Nephron progenitor cell (in vitro differentiated cells): ENCODE measurements around the gene CARMIL3.
A peak's percentile ranks its signal among the peaks of the same experiment; 100 is the strongest.
"Not testable (repeated sequence)": the region's sequence is repeated elsewhere in the genome, so short reads cannot be mapped to it uniquely, and the experiment has no call there.

Source experiments
- DNase-seq: peaks from one replicate; pipeline ENCODE4 v3.0.0; 2021
- H3K27ac Mint-ChIP-seq: 2 replicates; pipeline ENCODE4 v1.8.0; 2021; ENCODE audit warnings: mild to moderate bottlenecking, moderate library complexity, mixed read lengths
- H3K27me3 Mint-ChIP-seq: 2 replicates; pipeline ENCODE4 v1.8.0; 2021; ENCODE audit warnings: mild to moderate bottlenecking, low read depth, mixed read lengths; ENCODE audit not compliant: poor library complexity
- H3K36me3 Mint-ChIP-seq: 2 replicates; pipeline ENCODE4 v1.8.0; 2021; ENCODE audit warnings: low read depth, mixed read lengths
- H3K4me1 Mint-ChIP-seq: 2 replicates; pipeline ENCODE4 v1.8.0; 2021; ENCODE audit warnings: mixed read lengths
- H3K4me3 Mint-ChIP-seq: 2 replicates; pipeline ENCODE4 v1.8.0; 2021; ENCODE audit warnings: mild to moderate bottlenecking, moderate library complexity, mixed read lengths
- H3K9me3 Mint-ChIP-seq: 2 replicates; pipeline ENCODE4 v1.8.0; 2021; ENCODE audit warnings: mild to moderate bottlenecking, moderate library complexity, mixed read lengths
- CTCF ChIP-seq: fragments of 200-600 bp; sonication (generic); IDR thresholded peaks from 2 replicates; pipeline ENCODE4 v1.5.0; 2021; ENCODE audit warnings: antibody characterized with exemption

CARMIL3 gene

DNA sequence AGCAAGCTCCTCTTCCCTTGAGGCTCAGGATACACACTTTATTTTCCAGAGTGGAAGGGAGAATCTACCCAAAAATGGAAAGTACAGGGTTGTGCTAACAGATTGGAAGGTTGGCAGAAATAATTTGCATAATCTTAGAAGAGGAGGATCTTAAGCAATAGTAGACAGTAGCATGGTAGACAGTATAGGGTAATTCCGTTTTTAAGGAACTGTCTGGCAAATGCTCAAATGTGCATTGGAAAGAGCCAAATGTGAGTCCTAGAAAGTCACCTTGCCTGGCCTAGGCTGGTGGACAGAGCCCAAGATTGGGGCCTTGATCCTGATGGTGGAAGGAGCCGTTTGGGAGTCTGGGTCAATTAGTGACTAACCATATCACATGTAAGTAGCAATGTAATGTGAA lies 13.1 kb upstream of the CARMIL3 start:
- no peak for DNase-seq
- H3K4me1 Mint-ChIP-seq, result peaks cover 8% of the 10 kb centered on the region
- TF ChIP-seq CTCF, result no peak
- H3K4me3 Mint-ChIP-seq, result no peak overlapping the region
- H3K27me3 Mint-ChIP-seq, result peaks cover 18% of the 10 kb centered on the region
- no peak overlapping the region for H3K27ac Mint-ChIP-seq
- peaks cover 4% of the 10 kb centered on the region for H3K9me3 Mint-ChIP-seq
- H3K36me3 Mint-ChIP-seq, result no peaks in the 10 kb centered on the region

GRCh38 chr14:24040692-24041091 lies 11.1 kb upstream of the CARMIL3 start:
- Mint-ChIP-seq H3K9me3 (no peaks in the 10 kb centered on the region), H3K27me3 (peaks cover 21% of the 10 kb centered on the region), H3K27ac (no peak overlapping the region), H3K36me3 (no peaks in the 10 kb centered on the region), H3K4me3 (no peak overlapping the region), H3K4me1 (peaks cover 8% of the 10 kb centered on the region)
- no peak for DNase-seq
- TF ChIP-seq CTCF, result no peak

DNA sequence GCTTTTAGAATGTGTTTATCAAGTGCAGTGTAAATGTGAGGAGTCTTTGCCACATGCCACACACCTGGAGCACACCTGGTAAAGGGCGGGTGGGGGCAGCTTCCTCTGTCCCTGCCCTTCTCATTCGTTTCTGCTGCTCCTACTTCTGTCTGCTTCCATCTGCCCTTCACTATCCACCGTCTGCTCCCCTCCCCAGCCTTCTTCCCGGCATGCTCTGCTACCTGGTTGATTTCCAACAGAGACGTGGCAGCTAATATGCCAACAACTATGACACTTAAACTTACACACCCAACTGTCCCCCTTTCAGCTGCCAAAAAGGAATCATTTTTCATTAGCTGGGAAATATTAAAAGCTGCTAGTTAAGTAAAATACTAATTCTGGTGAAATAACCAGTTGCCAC lies 9.1 kb upstream of the CARMIL3 start:
- no peak for DNase-seq
- no peaks in the 10 kb centered on the region for H3K4me1 Mint-ChIP-seq
- H3K9me3 Mint-ChIP-seq, result no peaks in the 10 kb centered on the region
- H3K36me3 Mint-ChIP-seq, result no peaks in the 10 kb centered on the region
- TF ChIP-seq CTCF, result no peak
- H3K4me3 Mint-ChIP-seq, result no peak overlapping the region
- no peak overlapping the region for H3K27ac Mint-ChIP-seq
- peaks cover 28% of the 10 kb centered on the region for H3K27me3 Mint-ChIP-seq

GRCh38 chr14:24049002-24049401 lies 2.8 kb upstream of the CARMIL3 start:
- DNase-seq, H3K4me3 Mint-ChIP-seq, H3K9me3 Mint-ChIP-seq, H3K36me3 Mint-ChIP-seq, H3K27ac Mint-ChIP-seq: not testable (repeated sequence)
- H3K4me1 Mint-ChIP-seq, result peaks cover 16% of the 10 kb centered on the region
- peaks cover 60% of the 10 kb centered on the region for H3K27me3 Mint-ChIP-seq

DNA sequence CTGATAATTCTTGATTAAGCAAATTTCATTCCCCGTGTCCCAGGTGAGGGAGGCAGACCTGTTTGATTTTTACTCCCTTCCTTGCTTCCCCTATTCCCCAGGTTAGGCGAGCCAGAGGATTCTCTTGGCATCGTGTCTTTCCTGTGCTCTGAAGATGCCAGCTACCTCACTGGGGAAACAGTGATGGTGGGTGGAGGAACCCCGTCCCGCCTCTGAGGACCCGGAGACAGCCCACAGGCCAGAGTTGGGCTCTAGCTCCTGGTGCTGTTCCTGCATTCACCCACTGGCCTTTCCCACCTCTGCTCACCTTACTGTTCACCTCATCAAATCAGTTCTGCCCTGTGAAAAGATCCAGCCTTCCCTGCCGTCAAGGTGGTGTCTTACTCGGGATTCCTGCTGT lies 1.1 kb upstream of the CARMIL3 start:
- H3K4me3 Mint-ChIP-seq, result peak overlapping the region; percentile 83
- not testable (repeated sequence) for H3K36me3 Mint-ChIP-seq, H3K9me3 Mint-ChIP-seq, H3K27ac Mint-ChIP-seq, DNase-seq
- peaks cover 66% of the 10 kb centered on the region for H3K27me3 Mint-ChIP-seq
- peaks cover 16% of the 10 kb centered on the region for H3K4me1 Mint-ChIP-seq

GRCh38 chr14:24051176-24051788 lies 527 bp upstream of the CARMIL3 start:
- H3K27ac Mint-ChIP-seq, result no peak overlapping the region
- H3K9me3 Mint-ChIP-seq, result no peaks in the 10 kb centered on the region
- peak overlapping the region; percentile 83 for H3K4me3 Mint-ChIP-seq
- peaks cover 16% of the 10 kb centered on the region for H3K4me1 Mint-ChIP-seq
- peaks cover 65% of the 10 kb centered on the region for H3K27me3 Mint-ChIP-seq
- DNase-seq, result no peak
- no peaks in the 10 kb centered on the region for H3K36me3 Mint-ChIP-seq
- no peak for TF ChIP-seq CTCF
